Spinal cord (tissue), 10 donors: Measurements from ENCODE around the gene DNAJC1. TPM values are rescaled to one million over a fixed set of nuclear protein-coding genes. Genes with fewer than 3 reads are reported as not detected.

Experiments
- DNase-seq, 6 donors: peaks; one replicate each; pipeline versions ENCODE4 v3.0.0 to v3.0.0-alpha.2; 2013 to 2015; ENCODE audit warnings: low spot score in 6 of 6, low read depth in 4 of 6
- H3K27ac ChIP-seq: one replicate; pipeline ENCODE4 v1.5.1; 2013; ENCODE audit warnings: low read depth, low read length, control low read depth
- H3K27me3 ChIP-seq: one replicate; pipeline ENCODE4 v1.6.1; 2013; ENCODE audit warnings: low read length; ENCODE audit not compliant: control insufficient read depth, insufficient read depth
- H3K36me3 ChIP-seq: one replicate; pipeline ENCODE4 v1.6.1; 2013; ENCODE audit warnings: low read length; ENCODE audit not compliant: control insufficient read depth, insufficient read depth
- H3K4me1 ChIP-seq: one replicate; pipeline ENCODE4 v1.6.1; 2013; ENCODE audit warnings: low read length; ENCODE audit not compliant: control insufficient read depth, insufficient read depth
- H3K4me3 ChIP-seq: one replicate; pipeline ENCODE4 v1.5.1; 2013; ENCODE audit warnings: low read depth, low read length, control low read depth
- H3K9me3 ChIP-seq: one replicate; pipeline ENCODE4 v1.6.1; 2013; ENCODE audit warnings: low read length; ENCODE audit not compliant: control insufficient read depth, insufficient read depth
- WGBS: methylation state at CpG from one replicate; pipeline ENCODE4 v1.1.5; 2013; ENCODE audit warnings: missing lambda C conversion rate; ENCODE audit not compliant: insufficient coverage; 5-methylcytosine and 5-hydroxymethylcytosine counted together
- polyA plus RNA-seq, 2 donors: library from polyadenylated mRNA; unstranded; fragments of 120-200 nt; gene quantifications; one replicate each; pipeline ENCODE4 v1.2.1, GENCODE V29; 2013; ENCODE audit not compliant: insufficient read length in 2 of 2
- total RNA-seq, 2 donors: library from RNA; depleted of rRNA in 1 of 2; stranded (reverse); fragments of 120-200 nt in 1 of 2; fragments of >200 nt in 1 of 2; gene quantifications; one replicate each; pipeline versions ENCODE4 v1.2.3 to v1.2.4, GENCODE V29; 2013 to 2014
- donor health status: healthy.

Gene DNAJC1
- total and polyA plus RNA-seq, 4 donors = 15.6 to 39.0 (median 19.6) TPM

DNA sequence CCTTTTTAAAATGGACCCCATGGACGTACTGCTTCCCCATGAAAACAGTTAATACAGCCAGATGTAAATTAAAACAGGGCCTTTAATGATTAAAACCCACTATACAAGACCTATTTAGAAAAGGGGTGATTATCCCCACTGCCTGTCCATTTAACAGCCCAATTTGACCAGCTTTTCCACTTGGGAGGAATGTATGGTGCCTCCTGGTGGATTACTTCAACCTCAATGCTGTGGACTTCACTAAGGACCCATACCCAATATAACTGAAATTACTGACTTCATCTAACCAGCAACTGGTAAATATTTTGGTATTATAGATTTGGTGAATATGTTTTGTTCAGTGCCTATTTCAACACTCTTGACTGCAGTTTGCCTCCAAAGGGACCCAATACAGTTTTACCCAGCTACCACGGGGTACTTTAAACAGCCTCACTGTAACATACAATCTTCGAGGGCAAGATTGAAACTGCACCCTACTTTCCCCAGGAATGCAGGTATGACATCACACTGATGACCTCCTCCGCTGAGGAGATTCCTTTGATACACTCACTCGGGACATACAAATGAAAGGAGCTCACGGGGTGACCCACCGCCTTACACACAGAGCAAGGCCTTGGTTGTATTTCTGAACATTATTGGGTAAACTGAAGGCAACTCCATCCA, 192.8 kb downstream of the DNAJC1 start:
- H3K36me3 ChIP-seq = no peaks in the 10 kb centered on the region
- H3K4me3 ChIP-seq = no peak overlapping the region
- WGBS = 100% methylated on average over 2 of the region's 7 CpGs
- no peaks in the 10 kb centered on the region for H3K4me1 ChIP-seq
- no peak for DNase-seq
- no peaks in the 10 kb centered on the region for H3K9me3 ChIP-seq
- no peaks in the 10 kb centered on the region for H3K27me3 ChIP-seq
- no peak overlapping the region for H3K27ac ChIP-seq

DNA sequence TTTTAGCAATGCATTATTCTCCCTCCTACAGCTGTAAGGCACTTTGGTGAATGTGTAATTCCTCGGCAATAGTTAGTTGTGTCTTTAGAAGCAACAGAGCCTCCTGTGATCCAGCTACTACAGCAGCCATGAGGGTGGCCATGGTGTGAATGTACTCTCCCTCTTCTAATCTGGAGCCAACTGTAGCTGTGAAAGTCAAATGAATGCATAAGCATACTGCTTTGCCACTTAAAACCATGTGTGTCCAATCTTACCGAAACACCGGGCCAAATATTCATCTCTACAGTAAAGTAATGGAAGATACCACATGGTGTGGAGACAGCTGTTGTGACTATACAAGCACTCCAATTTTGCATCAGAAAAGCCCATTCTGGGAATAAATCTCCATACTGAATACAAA, 195.0 kb downstream of the DNAJC1 start:
- Histone ChIP-seq H3K4me3 (no peak overlapping the region), H3K9me3 (no peaks in the 10 kb centered on the region), H3K36me3 (no peaks in the 10 kb centered on the region), H3K27ac (no peak overlapping the region), H3K4me1 (no peaks in the 10 kb centered on the region), H3K27me3 (no peaks in the 10 kb centered on the region)
- DNase-seq = peak in 5 of 6 donors; percentile 9 to 72 (median 18)
- WGBS = no CpG with 5 or more reads among the region's 3 CpGs

DNA sequence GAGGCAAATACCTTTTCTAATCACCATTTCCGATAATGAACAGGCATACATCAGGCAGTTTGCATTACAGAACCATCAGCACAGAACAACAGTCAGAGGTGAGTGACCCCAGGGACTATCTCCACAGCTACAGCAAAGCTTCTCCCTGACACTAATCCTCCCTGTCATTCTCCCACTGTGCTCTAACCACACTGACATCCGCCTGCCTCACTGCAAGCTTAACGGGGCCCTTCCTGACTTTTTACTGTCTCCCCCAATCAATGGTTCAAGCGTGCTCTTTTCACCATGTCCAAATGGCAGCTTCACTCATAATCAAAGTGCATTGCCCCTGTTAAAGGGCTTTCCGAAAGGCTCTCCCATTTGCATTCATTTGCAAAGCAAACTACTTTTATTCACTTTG, 196.3 kb downstream of the DNAJC1 start:
- peak in 2 of 6 donors; percentile 24 to 42 for DNase-seq
- no peak overlapping the region for H3K27ac ChIP-seq
- no peaks in the 10 kb centered on the region for H3K9me3 ChIP-seq
- WGBS = 22% methylated on average over 5 of the region's 5 CpGs
- H3K36me3 ChIP-seq = no peaks in the 10 kb centered on the region
- H3K4me1 ChIP-seq = no peaks in the 10 kb centered on the region
- no peaks in the 10 kb centered on the region for H3K27me3 ChIP-seq
- H3K4me3 ChIP-seq = no peak overlapping the region

DNA sequence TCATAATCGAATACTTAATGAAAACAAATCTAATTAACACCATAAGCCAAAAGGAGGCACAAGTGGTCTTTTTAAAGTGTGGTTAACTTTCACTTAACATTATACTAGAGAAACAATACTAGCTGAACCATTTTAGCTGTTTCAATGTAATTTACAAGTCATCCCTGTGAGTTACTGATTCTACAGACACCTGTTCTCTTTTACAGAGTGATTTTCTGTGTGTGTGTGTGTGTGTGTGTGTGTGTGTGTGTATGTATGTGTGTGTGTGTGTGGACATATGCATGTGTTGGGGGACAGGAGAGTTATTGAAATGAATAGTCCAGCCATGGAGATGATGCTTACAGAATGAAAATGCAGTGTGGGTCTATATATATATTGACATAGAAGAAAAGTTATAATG, 200.2 kb downstream of the DNAJC1 start:
- Histone ChIP-seq H3K27ac (no peak overlapping the region), H3K27me3 (no peaks in the 10 kb centered on the region), H3K9me3 (no peaks in the 10 kb centered on the region), H3K4me1 (no peaks in the 10 kb centered on the region), H3K36me3 (no peaks in the 10 kb centered on the region), H3K4me3 (no peak overlapping the region)
- WGBS = no CpG with 5 or more reads among the region's 1 CpG
- no peak for DNase-seq

DNA sequence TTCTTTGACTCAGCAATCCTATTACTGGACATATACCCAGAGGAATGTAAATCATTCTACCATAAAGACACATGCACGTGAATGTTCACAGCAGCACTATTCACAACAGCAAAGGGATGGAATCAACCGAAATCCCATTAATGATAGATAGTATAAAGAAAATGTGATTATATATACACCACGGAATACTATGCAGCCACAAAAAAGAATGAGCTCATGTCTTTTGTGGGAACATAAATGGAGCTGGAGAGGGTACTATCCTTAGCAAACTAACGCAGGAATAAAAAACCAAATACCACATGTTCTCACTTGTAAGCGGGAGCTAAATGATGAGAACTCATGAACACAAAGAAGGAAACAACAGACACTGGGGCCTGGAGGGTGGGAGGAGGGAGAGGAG, 201.9 kb downstream of the DNAJC1 start:
- Histone ChIP-seq H3K36me3 (no peaks in the 10 kb centered on the region), H3K4me3 (no peak overlapping the region), H3K4me1 (no peaks in the 10 kb centered on the region), H3K27me3 (no peaks in the 10 kb centered on the region), H3K9me3 (no peaks in the 10 kb centered on the region), H3K27ac (no peak overlapping the region)
- no CpG with 5 or more reads among the region's 5 CpGs for WGBS
- no peak for DNase-seq

DNA sequence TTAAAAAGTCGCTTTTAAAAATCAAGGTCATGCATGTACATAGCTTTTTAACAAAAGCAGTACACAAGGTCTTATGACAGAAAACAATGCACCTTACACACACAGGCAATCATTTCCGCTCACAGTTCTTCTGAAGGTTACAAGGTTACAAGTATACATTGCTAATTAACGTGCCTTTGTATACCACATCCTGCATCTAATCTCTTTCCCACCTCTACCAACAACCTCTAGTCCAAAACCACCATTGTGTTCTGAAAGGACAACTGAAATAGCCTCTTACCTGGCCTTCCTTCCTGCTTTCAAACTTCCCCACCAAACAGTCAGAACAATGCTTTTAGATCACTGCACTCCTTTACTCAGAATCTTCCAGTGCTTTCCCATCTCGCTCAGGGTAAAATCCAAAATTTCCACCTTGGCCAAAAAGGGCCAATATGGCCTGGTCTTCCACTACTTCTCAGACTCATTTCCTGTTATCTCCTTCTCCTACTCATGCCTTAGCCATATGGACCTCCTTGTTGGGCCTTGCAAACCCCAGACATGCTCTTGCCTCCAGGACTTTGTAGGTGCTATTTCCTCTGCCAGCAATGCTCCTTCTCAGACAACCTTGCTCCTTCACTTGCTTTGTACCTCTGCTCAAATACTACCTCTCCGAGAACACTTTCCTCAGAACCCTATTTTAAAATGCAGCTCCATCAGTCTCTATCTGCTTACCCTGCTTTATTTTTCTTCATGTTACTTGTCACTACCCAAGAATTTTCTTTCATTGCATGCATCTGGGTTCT, 205.4 kb downstream of the DNAJC1 start:
- Histone ChIP-seq H3K27ac (no peak overlapping the region), H3K4me3 (no peak overlapping the region), H3K27me3 (no peaks in the 10 kb centered on the region), H3K9me3 (no peaks in the 10 kb centered on the region), H3K36me3 (no peaks in the 10 kb centered on the region), H3K4me1 (no peaks in the 10 kb centered on the region)
- no peak for DNase-seq
- 97% methylated on average over 4 of the region's 5 CpGs for WGBS

DNA sequence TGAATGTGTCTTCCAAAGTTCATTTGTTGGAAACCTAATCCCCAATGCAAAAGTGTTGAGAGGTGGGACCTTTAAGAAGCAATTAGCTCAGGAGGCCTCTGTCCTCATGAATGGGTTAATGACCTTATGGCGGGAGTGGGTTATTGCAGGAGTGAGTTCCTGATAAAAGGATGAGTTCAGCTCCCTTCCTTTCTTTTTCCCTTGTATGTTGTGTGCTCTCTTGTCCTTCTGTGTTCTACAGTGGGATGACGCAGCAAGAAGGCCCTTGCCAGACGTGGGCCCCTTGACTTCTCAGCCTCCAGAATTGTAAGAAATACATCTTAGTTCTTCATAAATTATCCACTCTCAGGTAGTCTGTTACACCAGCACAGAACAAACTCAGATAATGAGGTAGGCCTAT, 206.0 kb downstream of the DNAJC1 start:
- no peak for DNase-seq
- no peaks in the 10 kb centered on the region for H3K27me3 ChIP-seq
- WGBS = no CpG with 5 or more reads among the region's 3 CpGs
- H3K36me3 ChIP-seq = no peaks in the 10 kb centered on the region
- H3K4me3 ChIP-seq = no peak overlapping the region
- no peaks in the 10 kb centered on the region for H3K9me3 ChIP-seq
- no peaks in the 10 kb centered on the region for H3K4me1 ChIP-seq
- H3K27ac ChIP-seq = no peak overlapping the region

DNA sequence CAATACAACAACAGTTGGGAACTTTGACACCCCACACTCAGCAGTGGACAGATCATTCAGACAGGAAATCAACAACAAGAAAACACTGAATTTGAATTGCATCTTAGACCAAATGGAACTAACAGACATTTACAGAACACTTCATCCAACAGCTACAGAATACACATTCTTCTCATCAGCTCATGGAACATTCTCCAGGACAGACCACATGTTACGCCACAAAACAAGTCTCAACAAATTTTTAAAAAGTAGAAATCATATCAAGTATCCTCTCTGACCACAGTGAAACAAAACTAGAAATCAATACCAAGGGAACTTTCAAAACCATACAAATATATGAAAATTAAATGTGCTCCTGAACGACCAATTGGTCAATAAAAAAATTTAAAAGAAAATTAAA, 212.3 kb downstream of the DNAJC1 start:
- no CpG with 5 or more reads among the region's 2 CpGs for WGBS
- Histone ChIP-seq H3K36me3 (no peaks in the 10 kb centered on the region), H3K9me3 (peaks cover 4% of the 10 kb centered on the region), H3K4me1 (no peaks in the 10 kb centered on the region), H3K27ac (no peak overlapping the region), H3K4me3 (no peak overlapping the region), H3K27me3 (no peaks in the 10 kb centered on the region)
- DNase-seq = no peak

DNA sequence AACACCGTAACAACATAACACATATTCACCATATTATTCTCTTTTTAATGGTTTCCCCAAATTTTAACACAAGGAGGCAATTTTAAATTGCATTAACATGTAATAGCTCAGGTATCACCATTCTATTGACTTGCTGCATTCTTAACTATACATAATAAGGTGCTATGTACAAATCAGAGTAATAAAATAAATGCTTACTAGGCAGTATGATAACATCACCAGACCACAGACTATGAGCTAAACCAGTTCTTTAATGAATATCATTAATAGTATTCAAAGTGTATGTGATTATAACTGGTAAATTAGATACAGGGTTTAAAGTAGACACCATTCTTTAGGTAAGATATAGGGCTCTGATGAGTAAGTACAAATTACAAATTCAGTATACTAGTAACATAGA, 226.6 kb downstream of the DNAJC1 start:
- no peaks in the 10 kb centered on the region for H3K9me3 ChIP-seq
- H3K4me1 ChIP-seq = no peaks in the 10 kb centered on the region
- H3K27ac ChIP-seq = no peak overlapping the region
- no peaks in the 10 kb centered on the region for H3K27me3 ChIP-seq
- no peak overlapping the region for H3K4me3 ChIP-seq
- H3K36me3 ChIP-seq = no peaks in the 10 kb centered on the region
- DNase-seq = no peak
- WGBS = no CpG with 5 or more reads among the region's 1 CpG

DNA sequence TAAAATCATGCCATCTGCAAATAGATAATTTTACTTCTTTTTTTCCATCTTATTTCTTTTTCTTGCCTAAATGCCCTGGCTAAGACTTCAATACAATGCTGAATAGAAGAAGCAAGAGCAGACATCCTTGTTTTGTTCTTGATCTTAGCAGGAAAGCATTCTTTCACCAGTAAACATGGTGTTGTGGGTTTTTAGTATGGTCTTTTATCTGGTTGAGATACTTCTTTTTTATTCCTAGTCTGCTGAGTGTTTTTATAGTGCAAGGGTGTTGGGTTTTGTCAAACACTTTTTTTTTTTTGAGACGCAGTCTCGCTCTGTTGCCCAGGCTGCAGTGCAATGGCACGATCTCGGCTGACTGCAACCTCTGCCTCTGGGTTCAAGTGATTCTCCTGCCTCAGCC, 232.3 kb downstream of the DNAJC1 start:
- 100% methylated on average over 4 of the region's 4 CpGs for WGBS
- no peak for DNase-seq
- no peaks in the 10 kb centered on the region for H3K4me1 ChIP-seq
- no peak overlapping the region for H3K4me3 ChIP-seq
- no peaks in the 10 kb centered on the region for H3K36me3 ChIP-seq
- H3K27me3 ChIP-seq = no peaks in the 10 kb centered on the region
- H3K27ac ChIP-seq = no peak overlapping the region
- H3K9me3 ChIP-seq = peaks cover 2% of the 10 kb centered on the region
